CD4-positive, alpha-beta T cell treated with Interleukin-12 subunit alpha and Interleukin-12 subunit beta, for 1 hour (primary cell): ENCODE results near the gene CFAP74.

Source experiments
- DNase-seq: peaks from one replicate; pipeline ENCODE4 v3.0.0-alpha.2; 2020

CFAP74 gene

DNA sequence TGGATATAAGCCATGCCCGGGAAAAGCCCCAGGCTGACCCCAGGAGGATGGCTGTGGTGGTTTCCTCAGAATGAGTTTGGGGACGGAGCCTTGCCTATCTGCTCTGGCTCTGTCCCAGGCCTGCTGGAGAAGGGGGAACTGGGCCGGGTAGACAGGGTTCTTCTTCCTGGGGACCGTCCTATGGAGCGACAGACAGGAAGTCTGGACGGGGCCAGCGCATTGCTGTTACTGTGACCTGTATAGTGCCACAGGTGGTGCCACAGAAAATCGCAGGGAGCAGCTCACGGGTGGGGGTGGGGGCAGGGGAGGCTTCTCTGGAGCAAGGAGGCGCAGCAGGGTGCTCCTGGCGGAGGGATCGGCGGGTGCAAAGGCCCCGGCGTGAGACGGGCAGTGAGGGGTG is 36.4 kb downstream of the CFAP74 start:
- DNase-seq, result no peak

DNA sequence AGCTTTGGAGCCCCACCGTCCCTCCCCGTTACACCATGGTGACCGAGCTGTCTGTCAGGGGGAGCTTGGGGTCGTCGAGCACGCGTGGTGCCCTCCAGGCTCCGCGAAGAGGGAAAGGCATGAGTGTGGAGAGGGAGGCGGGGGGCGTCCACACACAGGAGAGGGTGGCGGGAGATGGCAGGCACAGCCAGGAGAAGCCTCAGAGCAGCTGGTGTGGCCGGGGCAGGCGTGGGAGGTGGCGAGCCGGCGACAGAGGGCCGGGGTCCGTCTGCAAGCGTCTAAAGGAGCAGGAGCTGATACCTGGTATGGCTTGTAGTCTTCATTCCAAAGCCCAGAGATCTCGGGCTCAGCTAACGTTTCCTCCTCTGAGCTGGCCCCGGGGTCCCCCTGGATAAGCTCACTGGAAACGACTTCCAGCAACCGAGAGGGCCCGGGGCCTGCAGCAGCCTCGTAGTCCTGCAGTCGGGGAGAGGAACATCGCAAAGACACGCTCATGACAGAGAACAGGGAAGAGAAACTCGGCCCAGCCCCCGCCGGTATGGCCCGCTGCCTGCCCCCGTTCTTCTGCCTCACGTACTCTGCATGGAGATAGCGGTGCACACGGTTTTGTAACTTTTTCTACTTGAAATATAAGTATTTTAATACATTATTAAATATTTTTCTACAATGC is 37.4 kb downstream of the CFAP74 start:
- DNase-seq, result no peak

DNA sequence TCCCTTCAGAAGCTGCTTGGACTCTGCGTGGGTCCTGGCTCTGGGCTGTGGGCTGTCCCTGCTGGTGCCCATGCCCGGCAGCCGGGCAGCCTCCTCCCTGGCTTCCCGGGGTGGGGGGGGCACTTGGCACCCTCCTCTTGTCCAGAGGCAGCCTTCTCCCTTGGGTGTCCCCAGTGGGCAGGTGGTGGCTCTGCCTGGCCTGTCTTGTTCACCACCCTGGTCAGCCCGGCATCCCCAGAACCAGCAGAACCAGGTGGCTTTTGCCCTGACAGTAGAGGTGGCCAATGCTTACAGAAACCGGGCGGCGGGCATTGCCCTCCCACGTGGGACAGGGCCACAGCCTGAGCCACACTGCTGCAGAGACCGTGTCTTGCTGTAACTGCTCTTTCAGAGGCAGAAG is 38.0 kb downstream of the CFAP74 start:
- DNase-seq, result no peak

DNA sequence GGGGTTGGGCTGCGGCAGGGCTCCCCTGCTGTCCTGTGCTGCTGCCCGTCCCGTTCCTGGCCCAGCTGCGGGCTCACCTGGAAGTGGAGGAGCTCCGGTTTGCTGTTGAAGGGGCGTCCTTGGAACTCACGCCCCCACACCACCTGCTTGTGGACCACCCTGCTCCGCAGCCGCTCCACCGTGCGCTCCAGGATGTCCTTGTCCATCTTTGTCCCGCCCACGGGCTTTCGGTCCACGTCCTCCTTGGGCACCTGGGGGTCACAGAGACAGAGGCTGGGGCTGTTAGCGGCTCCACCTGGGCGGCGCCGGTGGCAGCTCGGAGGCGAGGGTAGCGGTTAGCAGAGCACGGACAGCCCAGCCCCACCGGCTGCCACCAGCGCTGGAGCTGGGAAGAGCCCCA is 38.8 kb downstream of the CFAP74 start:
- no peak for DNase-seq

DNA sequence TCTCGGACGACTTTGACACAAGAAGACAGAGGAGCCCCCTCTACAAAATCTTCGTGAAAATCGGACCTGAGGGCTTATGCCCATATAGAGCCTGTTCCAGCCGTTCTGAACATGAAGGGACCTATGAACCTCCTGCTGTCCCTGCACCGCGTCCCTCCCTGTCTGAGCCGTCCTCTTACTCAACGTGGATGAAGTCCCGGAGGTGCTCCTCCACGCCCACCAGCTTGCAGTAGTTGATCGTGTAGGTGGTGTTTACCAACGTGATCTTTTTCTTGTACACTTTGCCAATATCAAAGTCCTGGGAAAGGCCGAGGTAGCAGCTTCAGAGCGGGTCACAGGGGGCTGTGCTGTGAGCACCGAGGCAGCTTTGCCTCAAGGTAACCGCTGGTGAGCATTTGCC is 40.0 kb downstream of the CFAP74 start:
- DNase-seq, result no peak

DNA sequence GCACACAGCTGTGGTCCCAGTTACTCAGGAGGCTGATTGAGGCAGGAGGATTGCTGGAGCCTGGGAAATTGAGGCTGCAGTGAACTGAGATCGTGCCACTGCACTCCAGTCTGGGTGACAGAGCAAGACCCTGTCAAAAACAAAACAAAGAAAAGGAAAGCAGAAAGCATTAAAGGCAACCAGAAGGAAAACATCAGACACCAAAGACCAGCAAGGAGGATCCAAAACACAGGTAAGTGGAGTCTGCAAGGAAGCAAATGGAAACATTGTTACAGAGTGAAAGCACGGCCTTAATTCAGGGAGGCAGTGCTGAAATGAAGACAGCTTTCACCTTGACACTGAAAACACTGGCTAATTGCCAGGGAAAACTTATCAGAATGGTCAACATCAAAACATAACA is 40.8 kb downstream of the CFAP74 start:
- no peak for DNase-seq

DNA sequence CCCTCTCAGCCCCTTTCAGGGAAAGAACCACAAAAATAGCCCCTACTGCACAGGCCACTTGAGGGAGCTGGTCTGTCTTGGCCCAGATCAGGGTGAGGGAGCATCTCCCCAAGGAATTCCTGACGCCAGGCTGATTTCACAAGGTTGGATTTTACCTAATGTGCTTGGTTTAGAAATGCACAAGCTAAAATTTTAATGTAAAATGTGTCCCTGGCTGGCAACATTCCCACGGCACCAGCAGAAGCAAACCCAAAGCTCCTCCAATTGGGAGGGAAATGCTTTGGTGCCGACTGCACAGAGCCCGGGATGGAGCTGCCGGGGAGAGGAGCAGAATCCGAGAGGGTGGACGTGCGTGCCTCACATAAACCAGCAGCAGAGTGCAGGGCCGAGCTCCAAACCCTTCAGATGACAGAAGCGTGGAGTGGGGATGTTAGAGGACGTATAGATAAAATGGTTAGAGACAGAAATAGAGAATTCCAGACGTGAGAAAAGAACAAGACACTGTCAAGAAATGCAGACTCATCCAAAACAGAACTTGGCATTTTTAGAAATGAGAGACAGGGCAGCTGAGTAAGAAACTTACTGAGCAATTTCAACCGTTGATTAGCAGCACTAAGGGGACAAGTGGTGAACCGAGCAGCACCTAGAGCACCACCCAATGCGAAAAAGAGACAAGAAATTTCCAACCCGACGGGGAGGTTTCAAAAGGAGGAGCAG is 42.9 kb downstream of the CFAP74 start:
- DNase-seq, result no peak

DNA sequence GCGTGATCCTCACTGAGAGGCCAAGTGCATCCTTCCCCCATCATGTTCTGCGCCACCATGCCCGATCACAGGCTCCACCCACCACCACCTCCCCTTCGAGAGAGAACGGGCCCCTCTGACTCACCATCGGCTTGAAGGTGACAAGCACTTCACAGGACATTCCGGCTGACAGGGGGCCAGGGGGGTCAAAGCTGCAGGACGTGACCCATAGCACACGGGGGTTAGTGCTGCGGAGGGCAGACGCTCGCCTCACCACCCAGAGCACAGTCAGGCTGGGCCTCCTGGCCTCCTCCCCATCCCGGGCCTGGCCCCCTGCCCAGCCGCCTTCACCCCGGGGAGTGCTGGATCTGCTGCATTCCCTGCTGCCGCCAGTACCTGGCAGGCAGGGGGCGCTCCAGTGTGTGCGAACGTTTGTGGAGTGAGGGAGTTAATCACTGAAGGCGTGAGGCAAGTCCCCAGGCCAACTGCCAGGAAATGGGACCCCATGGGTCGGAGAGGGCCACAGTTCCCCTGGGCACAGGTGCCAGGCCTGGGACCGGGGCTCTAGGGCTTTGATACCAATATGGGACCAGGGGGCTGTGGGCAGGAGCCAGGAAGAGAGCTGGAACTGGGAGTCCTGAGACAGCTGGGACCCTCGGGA is 43.6 kb downstream of the CFAP74 start:
- DNase-seq, result peak; percentile 55

DNA sequence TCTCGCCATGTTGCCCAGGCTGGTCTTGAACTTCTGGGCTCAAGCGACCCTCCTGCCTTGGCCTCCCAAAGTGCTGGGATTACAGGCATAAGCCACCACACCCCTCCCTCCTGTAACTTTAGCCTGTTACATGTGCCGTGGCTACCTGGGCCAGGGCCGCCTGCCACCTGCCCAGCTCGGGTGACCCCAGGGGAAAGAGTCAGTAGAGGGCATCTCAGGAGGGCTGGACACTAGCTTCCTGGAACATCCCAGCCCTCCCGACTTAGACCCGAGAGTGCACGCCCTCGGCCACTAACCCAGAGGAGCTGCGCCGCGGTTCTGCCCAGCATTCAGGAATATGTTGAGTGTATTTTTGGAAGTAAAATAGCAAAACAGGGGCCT is 44.1 kb downstream of the CFAP74 start:
- DNase-seq, result no peak

DNA sequence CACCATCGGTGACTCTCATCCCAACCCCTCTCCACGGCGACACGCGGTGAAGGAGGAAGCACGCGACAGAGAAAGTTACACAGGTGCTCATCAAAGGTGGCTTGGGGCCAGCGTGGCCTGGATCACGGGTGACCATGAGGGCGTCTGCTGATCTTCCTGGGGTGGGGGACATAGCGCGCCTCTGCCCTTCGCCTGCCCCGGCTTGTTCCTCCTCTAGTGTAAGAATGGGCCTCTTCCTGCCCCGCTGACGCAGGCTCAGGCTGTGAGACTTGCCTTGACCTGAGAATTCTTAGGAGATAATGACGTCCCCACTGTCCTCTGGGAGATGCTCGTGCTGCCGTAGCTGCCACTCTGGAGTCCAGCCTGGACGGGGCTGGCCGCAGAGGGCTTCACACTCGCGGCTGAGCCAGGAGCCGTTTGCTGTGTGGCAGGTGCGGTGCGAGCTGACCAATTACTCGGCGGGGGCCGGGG is 45.5 kb downstream of the CFAP74 start:
- no peak for DNase-seq

DNA sequence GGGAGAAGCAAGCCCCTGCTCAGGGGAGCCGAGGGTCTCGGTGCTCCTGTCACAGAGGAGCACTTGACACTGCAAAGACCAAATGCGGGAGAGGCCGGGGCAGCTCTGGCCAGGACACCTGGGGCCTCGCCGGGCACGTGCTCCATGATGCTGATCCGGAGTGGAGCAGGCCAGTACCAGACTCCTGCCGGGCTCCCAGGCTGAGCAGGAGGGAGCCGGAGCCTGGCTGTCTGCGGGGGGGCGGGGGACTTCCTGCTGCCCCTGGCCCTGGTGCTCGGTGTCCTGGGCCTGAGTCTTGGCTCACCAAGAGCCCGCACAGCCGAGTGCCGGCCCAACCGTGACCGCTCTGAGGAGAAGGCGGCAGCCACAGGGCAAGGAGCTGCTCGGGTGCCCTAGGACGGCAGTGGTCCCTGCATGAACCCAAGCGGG is 46.0 kb downstream of the CFAP74 start:
- no peak for DNase-seq

DNA sequence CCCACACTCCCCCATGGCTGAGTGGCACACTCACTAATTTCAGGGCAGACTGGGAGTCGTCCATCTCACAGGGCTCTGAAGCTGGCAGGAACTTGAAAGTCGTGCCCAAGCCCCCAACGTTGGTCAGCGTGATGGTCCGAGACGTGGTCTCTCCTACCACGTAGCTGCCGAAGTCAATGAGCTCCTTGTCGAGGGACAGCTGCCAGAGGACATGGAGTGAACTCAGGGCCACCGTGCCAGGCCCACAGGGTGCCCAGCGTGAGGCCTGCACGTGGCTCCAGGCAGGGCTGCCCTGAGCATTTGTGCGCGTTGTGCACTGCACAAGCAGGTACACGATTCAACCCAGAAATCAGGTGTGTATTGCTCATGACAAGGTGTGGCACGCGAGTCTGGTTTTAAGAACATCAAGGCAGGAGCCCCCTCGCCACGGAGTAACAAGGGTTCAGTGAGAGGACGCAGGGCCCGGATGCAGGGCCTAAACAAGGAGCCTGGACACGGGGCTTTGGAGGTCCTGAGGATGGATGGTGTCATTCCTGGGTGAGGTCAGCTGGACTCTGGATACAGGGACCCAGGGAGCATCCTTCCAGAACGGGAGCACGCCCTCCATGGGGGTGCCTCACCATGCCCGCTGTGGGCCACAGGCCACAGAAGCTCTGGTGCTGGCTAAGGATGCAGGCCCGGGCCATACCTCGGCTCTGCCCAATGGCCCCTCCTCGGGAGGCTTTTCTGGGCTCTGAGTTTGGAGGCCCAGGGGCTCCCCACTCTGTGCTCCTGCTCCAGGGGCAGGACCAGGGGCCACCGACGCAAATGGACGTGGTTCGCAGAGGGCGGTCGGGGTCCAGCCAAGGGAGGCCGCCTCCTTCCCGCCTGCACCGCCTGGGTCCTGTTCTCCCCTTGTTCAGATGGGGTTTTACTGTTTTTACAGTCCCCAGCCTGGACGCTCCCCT is 46.7 kb downstream of the CFAP74 start:
- no peak for DNase-seq

DNA sequence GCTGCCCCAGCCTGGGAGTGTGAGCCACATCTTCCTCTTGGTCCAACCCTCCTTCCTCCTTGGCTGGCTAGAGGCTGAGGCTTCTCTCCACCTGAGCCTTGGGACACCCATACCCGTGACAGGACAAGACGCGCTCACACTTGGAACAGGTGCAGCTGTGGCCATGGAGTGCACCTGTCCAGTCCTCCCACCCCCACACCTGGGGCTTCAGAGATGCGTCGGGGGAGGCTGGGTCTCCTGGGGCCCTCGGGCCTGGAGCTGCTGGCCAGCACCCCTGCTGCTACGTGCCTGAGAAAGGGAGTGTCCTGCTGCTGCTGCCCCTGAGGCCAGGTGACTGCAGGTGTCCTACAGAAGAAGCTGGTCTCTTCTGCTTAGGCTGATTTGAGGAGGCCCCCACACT is 47.5 kb downstream of the CFAP74 start:
- DNase-seq, result no peak

DNA sequence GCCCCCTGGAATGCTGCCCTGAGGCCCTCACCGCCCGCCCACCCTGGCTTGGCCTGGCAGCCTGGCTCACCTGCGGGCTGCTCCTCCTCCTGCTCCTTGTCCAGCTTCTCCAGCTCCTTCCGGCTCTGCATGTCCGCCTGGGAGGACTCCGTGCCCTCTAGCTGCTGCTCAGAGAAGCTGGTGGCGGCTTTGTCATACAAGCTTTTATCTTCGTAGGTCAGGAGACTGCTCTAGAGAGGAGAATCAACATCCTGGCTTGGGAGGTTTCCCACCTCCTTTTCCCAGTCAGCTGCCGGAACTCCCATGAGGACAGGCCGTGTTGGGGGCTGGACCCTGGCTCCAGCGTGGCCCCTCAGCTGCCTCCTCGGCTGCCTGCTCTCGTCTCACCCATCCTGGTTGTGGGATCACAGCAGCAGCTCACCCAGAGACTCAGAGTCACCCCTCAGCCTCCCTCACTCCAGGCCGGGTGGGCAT is 47.9 kb downstream of the CFAP74 start:
- DNase-seq, result no peak

DNA sequence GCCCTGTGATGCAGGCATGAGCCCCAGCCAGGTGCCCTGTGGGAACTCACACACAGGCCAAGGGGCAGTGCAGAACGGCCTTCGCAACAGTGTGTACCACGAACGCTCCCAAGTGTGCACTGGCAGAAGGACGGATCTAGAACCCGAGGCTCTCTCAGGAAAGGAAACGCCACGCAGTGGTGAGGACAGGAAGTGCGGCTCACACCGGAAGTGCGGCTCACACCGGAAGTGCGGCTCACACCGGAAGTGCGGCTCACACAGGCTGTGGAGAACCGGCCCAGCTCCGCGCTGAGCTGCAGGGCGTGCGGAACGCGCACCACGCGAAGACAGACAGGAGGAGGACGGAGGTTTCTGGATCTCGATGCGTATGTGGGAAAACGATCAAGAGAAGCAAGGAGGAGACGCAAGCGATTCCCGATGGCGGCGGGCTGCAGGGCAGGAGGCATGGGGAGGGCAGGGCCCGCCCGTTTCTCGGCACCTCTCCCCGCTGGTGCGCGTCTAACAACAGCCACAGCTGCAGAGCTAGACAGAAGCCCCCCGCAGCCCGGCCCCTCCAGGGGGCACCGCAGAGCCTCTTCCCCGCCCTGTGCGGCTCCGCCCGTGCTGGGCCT is 48.6 kb downstream of the CFAP74 start:
- peak; percentile 3 for DNase-seq

DNA sequence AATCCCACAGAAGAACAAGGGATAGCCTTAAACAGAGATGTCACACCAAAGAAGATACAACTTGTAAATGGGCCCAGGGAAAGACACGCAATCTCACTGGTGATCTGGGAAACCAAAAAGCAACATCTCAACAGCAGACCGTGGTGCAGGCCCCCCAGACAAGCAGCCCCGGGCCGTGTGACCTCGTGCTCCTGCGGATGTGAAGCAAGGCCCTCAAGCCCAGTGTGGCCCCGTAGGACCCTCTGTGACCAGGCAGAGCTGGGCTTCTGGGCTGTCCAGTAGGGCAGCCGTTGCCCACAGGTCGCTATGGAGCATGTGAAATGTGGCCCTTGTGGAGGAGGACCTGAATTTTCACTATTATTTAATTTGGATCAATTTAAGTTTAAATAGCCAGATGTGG is 49.6 kb downstream of the CFAP74 start:
- DNase-seq, result no peak

DNA sequence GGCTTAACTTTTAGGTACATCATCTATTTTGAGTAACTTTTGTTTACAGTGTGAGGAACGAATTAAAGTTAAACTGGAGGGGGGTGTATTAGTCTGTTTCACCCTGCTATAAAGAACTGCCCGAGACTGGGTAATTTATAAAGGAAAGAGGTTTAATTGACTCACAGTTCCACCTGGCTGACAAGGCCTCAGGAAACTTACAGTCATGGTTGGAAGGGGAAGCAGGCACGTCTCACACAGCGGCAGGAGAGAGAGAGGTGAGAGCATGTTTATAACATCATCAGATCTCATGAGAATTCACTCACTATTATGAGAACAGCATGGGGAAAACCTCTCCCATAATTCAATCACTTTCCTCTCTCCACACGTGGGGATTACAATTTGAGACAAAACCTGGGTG is 52.6 kb downstream of the CFAP74 start:
- no peak for DNase-seq

DNA sequence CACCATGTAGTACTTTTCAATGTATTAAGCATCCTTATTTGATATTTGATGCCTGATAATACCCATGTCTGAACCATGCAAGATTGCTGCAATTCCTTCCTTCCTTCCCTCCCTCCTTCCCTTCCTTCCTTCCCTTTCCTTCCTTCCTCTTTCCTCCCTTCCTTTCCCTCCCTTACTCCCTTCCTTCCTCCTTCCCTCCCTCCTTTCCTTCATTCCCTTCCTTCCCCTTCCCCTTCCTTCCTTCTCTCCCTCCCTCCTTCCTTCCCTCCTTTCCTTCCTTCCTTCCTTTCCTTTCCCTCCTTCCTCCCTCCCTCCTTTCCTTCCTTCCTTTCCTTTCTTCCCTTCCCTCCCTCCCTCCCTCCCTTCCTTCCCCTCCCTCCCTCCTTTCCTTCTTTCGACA is 54.8 kb downstream of the CFAP74 start:
- DNase-seq, result no peak

DNA sequence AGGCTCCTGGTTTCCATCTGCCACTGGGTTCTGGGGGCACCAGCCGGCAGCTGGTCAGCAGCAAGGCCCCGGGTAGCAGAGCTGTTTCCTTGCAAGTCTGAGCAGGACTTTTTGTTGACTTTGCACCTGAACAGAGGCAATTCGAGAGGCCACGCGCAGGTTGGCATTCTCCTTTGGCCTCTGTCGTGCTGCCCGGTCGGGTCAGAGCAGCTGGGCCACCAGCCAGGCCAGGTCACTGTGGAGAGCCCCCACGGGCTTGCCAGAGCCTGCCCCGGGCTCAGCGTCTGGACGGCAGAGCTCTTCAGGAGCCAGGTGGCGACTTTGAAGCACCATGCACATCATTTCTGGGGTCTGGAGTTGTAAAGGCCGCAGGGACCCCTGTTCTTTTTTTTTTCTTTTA is 56.1 kb downstream of the CFAP74 start:
- DNase-seq, result no peak

DNA sequence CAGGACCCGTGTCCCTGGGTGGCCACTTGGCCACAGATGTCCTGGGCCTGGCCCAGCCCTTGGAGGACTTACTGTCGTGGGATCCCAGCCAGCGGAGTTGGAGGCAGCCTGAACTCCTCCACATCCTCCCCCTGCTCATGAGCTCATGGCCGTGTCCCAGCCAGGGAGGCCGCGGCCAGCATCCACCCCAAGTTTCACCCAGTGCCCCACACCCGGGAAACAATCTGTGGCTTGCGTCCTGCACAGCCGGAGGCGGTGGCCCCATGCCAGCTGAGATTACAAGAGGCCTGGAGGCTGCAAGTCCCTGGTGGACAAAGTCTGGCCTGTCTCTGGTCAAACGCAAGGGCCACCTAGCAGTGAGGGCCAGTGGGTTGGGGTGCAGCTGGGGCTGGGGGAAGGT is 57.0 kb downstream of the CFAP74 start:
- DNase-seq, result no peak

DNA sequence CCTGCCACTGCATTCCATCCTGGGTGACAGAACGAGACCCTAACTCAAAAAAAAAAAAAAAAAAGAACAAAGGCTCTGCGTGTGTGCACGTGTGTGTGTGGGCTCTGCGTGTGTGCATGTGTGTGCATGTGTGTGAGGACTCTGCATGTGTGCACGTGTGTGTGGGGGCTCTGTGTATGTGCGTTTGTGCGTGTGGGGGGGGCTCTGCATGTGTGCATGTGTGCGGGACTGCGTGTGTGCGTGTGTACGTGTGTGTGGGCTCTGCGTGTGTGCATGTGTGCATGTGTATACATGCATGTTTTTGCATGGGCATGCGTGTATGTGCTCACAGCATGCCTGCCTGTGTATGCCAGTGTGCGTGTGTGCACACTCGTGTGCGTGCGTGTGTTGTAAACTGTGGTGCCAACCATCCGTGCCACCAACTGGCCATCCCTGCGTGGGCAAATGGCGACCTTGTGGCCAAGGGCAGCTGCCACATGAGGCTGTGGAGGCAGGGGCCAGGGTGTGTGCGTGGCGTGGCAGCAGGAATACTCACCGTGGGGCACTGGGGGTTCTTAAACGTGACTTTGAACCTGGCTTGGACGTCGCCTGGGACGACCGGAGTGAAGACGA is 57.7 kb downstream of the CFAP74 start:
- DNase-seq, result no peak
